RWPE1 (cell line): ENCODE measurements around the gene CTRB2.

Experiments
- CTCF ChIA-PET: fragments of 350-600 bp; sonication (Branson Sonifier 250); formaldehyde crosslinking; extraction: SDS; loops from one replicate; lab custom pipeline; 2021; lab: Yijun Ruan, JAX
- POLR2A ChIA-PET: fragments of 400-600 bp; formaldehyde crosslinking; extraction: SDS; loops from one replicate; lab custom pipeline; 2020; ENCODE audit warnings: antibody characterized with exemption; ENCODE audit not compliant: low non-redundant PET; lab: Yijun Ruan, JAX
- DNase-seq: peaks from one replicate; pipeline ENCODE4 v3.0.0; 2012; ENCODE audit warnings: low spot score
- H3K27ac ChIP-seq: fragments of 450-650 bp; 2 replicates; pipeline ENCODE4 v1.5.1; 2017
- CTCF ChIP-seq: fragments of 450-650 bp; conservative IDR thresholded peaks from 2 replicates; pipeline ENCODE4 v1.5.1; 2017; ENCODE audit warnings: low read depth, mild to moderate bottlenecking

Gene CTRB2

GRCh38 chr16:75228143-75228976 is 21.4 kb upstream of the CTRB2 start:
- TF ChIP-seq CTCF, result no peak
- DNase-seq, result no peak
- peak overlapping the region; percentile 49 for H3K27ac ChIP-seq
- CTCF ChIA-PET, result interaction anchor here (0.7 to 1.6 kb wide), 2 partner anchors 20 to 30 kb away, joined by 4 to 6 read pairs; no protein-coding TSS in a partner anchor
- POLR2A ChIA-PET, result no interaction called here

GRCh38 chr16:75227361-75228142 is 20.6 kb upstream of the CTRB2 start:
- ChIA-PET POLR2A (no interaction called here), CTCF (interaction anchor here (1.6 kb wide), 1 partner anchor 29 kb away, joined by 6 read pairs; no protein-coding TSS in a partner anchor)
- H3K27ac ChIP-seq, result peak overlapping the region; percentile 49
- no peak for DNase-seq
- no peak for TF ChIP-seq CTCF

- CTCF ChIA-PET, result interaction anchor here (0.6 to 1.6 kb wide), 2 partner anchors 28 to 115 kb away, joined by 3 to 6 read pairs; no protein-coding TSS in a partner anchor
- DNase-seq, result no peak
- H3K27ac ChIP-seq, result peak overlapping the region; percentile 49
- TF ChIP-seq CTCF, result no peak
- POLR2A ChIA-PET, result no interaction called here
Measured at GRCh38 chr16:75226550-75227360, 19.8 kb upstream of the CTRB2 start.

- H3K27ac ChIP-seq, result no peak overlapping the region
- CTCF ChIA-PET, result interaction anchor here (0.6 kb wide), 1 partner anchor 167 kb away, joined by 5 read pairs; no protein-coding TSS in a partner anchor
- TF ChIP-seq CTCF, result no peak
- no peak for DNase-seq
- POLR2A ChIA-PET, result no interaction called here
Measured at GRCh38 chr16:75225678-75226515, 18.9 kb upstream of the CTRB2 start.

GRCh38 chr16:75225092-75225491 is 18.1 kb upstream of the CTRB2 start:
- POLR2A ChIA-PET, result no interaction called here
- CTCF ChIA-PET, result interaction anchor here (0.7 kb wide), 1 partner anchor 9 kb away, joined by 3 read pairs; no protein-coding TSS in a partner anchor
- H3K27ac ChIP-seq, result no peak overlapping the region
- DNase-seq, result no peak
- no peak for TF ChIP-seq CTCF
